Heart left ventricle (tissue), 13 donors: ENCODE data around the gene ADIG.

Source experiments
- CTCF ChIP-seq, 12 donors: fragments of 200-600 bp; sonication (generic) in 4 of 12; IDR thresholded peaks; one replicate each; pipeline versions ENCODE4 v1.5.0 to v1.8.0; 2018 to 2022; ENCODE audit warnings: antibody characterized with exemption in 12 of 12, mild to moderate bottlenecking in 5 of 12
- POLR2A ChIP-seq, 2 donors: fragments of 450-650 bp; IDR thresholded peaks; one replicate each; pipeline ENCODE4 v1.6.1; 2017; ENCODE audit warnings: antibody characterized with exemption in 2 of 2, mild to moderate bottlenecking in 2 of 2, moderate library complexity in 2 of 2
- donor health status: ischemic (EF 13 %, LVEDD 7.1; RV severe dilation, severe dysfunction).
- donor health status: DM: no; HTN: yes; CAD: no.
- donor health status: DM: no; HTN: no; CAD: no.
- donor health status: ischemic (EF 25% LVEDD 6.9; RV normal size, moderate dysfunction).
- donor health status: ischemic (EF 25% LVEDD 5.7; RV mildly dilated, moderate dysfunction).
- donor health status: ischemic (EF 35%, LVEDD 5.7; RV mildly dilated, moderate dysfunction).
- donor health status: nonischemic (EF 11% LVEDD 7.7; RV severe dilation, severe dysfunction).
- donor health status: DM: yes; HTN: yes; CAD: no.
- donor health status: PGD.
- donor health status: ischemic (EF 29% LVEDD 5.4; RV normal size, mild dysfunction).
- donor health status: nonischemic (EF 23%, LVEDD 6.1; RV moderate dilation, normal function).

DNA sequence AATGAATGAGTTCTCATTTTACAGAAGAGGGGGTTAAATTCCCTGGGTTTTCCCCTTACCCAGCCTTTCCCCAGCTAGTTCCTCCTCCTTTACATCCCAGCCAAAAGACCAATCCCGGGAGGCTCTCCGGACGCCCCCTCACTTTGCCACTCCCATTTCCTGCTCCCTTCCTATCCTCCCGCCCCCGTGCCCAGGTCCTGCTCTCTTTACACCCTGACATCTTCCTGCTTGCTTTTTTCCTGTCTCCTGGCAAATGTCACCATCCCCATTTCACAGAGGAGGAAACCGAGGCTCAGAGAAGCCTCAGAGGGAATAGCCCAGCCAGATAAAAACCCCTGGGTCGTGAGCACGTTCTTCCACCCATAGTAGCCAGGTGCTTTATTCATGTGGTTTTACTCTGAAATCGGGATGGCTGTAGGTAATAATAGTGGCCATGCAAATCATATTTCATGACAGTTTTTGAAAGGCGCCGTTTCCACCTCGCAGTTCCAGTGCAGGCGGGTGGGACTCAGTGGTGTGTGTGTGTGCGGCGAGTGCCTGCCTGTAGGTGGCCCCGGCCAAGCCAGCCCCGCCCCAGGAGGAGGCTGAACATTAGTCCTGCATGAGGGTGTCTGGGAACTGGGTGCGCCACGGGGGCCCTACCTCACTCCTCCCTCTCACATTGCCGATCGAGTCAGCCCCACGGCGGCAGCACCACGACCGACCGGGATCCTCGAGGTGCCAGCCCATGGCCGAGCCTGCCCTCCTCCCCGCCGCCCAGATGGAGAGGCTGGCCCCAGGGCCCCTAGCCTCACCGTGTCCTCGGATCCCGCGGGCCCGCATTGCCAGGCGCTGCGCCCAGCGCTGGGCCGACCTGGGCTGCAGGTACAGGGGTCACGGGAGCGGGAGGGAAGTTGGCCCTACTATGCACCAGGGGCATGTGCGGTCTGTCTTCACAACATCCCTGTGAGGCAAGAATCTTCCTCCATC lies 20.5 kb downstream of the ADIG start, which contains the start of gene ARHGAP40:
- TF ChIP-seq CTCF (IDR thresholded peaks at IDR 0.05), result no peak
- TF ChIP-seq POLR2A (IDR thresholded peaks at IDR 0.05), result no peak
